ENCODE data around the gene FBXO42.

Gene FBXO42

GRCh38 chr1:16351994-16352841 is at the start of gene FBXO42:
FBXO42 (minus strand) TSS chr1:16352480; CDS start chr1:16315418, 37,062 bp downstream.
- TF ChIP-seq CTCF (IDR thresholded peaks at IDR 0.05; ENCODE audit: low read depth, low read length), result peak; percentile 21
- peak; percentile 81 for DNase-seq (ENCODE audit: extremely low read depth, low read depth)

GRCh38 chr1:16398371-16398953 is 46.2 kb upstream of the FBXO42 start:
- TF ChIP-seq CTCF (IDR thresholded peaks at IDR 0.05; ENCODE audit: low read depth, low read length), result no peak
- no peak for DNase-seq (ENCODE audit: extremely low read depth, low read depth)

- no peak for DNase-seq (ENCODE audit: extremely low read depth, low read depth)
- TF ChIP-seq CTCF (IDR thresholded peaks at IDR 0.05; ENCODE audit: low read depth, low read length), result no peak
Measured at GRCh38 chr1:16397120-16397519, 44.8 kb upstream of the FBXO42 start.

GRCh38 chr1:16396591-16396990 is 44.3 kb upstream of the FBXO42 start:
- DNase-seq (ENCODE audit: extremely low read depth, low read depth), result no peak
- no peak for TF ChIP-seq CTCF (IDR thresholded peaks at IDR 0.05; ENCODE audit: low read depth, low read length)

- TF ChIP-seq CTCF (IDR thresholded peaks at IDR 0.05; ENCODE audit: low read depth, low read length), result no peak
- no peak for DNase-seq (ENCODE audit: extremely low read depth, low read depth)
Measured at GRCh38 chr1:16394977-16395376, 42.7 kb upstream of the FBXO42 start.

- no peak for TF ChIP-seq CTCF (IDR thresholded peaks at IDR 0.05; ENCODE audit: low read depth, low read length)
- DNase-seq (ENCODE audit: extremely low read depth, low read depth), result no peak
Measured at GRCh38 chr1:16393570-16394521, 41.6 kb upstream of the FBXO42 start.
